Hepatocyte (in vitro differentiated cells): ENCODE measurements around the gene PHF12.

ENCODE experiments used
- EZH2 ChIP-seq: fragments of 200-600 bp; sonication (generic); IDR thresholded peaks from 2 replicates; pipeline ENCODE4 v1.6.1; 2016; ENCODE audit warnings: antibody characterized with exemption, mild to moderate bottlenecking, borderline replicate concordance
- EZH2phosphoT487 ChIP-seq: fragments of 200-600 bp; sonication (generic); IDR thresholded peaks from one replicate; pipeline ENCODE4 v1.6.1; 2018; ENCODE audit warnings: antibody characterized with exemption, mild to moderate bottlenecking, low read depth, moderate library complexity; ENCODE audit not compliant: unreplicated experiment, severe bottlenecking
- TF ChIP-seq, protein P1 (sequence below): fragments of 200-600 bp; sonication (generic); IDR thresholded peaks from 2 replicates; pipeline ENCODE4 v1.5.1; 2016; ENCODE audit warnings: antibody characterized with exemption, mild to moderate bottlenecking; ENCODE audit not compliant: poor library complexity

DNA sequence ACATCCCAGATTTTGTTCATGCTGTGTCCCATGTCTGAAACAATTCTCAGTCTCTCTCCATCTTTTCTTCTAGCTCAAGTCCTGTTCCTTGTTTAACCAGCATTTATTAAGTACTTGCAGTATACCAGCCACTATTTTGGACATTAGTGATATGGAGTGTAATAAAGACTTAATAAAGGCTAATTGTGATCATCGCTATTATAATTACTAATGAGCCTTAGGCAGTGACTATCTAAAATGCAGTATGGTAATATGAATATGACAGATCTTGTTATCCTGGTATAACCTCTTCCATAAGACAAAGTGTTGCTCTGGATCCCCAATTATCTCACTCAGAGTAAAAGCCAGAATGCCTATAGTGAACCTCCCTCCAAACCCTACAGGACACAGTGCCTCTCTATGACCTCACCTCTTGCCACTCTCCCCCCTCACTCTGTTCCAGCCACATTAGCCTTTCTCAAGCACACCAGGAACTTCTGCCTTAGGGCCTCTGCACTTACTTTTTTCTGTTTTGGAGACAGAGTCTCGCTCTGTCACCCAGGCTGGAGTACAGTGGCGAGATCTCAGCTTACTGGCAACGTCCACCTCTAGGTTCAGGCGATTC lies 52.0 kb downstream of the PHF12 start:
- TF ChIP-seq, protein P1, sequence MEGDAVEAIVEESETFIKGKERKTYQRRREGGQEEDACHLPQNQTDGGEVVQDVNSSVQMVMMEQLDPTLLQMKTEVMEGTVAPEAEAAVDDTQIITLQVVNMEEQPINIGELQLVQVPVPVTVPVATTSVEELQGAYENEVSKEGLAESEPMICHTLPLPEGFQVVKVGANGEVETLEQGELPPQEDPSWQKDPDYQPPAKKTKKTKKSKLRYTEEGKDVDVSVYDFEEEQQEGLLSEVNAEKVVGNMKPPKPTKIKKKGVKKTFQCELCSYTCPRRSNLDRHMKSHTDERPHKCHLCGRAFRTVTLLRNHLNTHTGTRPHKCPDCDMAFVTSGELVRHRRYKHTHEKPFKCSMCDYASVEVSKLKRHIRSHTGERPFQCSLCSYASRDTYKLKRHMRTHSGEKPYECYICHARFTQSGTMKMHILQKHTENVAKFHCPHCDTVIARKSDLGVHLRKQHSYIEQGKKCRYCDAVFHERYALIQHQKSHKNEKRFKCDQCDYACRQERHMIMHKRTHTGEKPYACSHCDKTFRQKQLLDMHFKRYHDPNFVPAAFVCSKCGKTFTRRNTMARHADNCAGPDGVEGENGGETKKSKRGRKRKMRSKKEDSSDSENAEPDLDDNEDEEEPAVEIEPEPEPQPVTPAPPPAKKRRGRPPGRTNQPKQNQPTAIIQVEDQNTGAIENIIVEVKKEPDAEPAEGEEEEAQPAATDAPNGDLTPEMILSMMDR = no peak
- TF ChIP-seq EZH2phosphoT487 (no peak), EZH2 (no peak)
